ENCODE results near the gene CUL1.

CUL1 gene

GRCh38 chr7:148722340-148723165 is 23.9 kb downstream of the CUL1 start:
- TF ChIP-seq EZH2 (IDR thresholded peaks at IDR 0.05; ENCODE audit: borderline replicate concordance, low read length): no peak
- TF ChIP-seq CTCF (IDR thresholded peaks at IDR 0.05; ENCODE audit: low read length): no peak
- Histone ChIP-seq H3K9me3 (ENCODE audit: low read length) (no peaks in the 10 kb centered on the region), H3K27ac (ENCODE audit: low read depth, low read length, poor library complexity, severe bottlenecking) (no peak overlapping the region), H3K4me1 (ENCODE audit: insufficient read depth, low read length, severe bottlenecking) (peaks cover 40% of the 10 kb centered on the region), H4K20me1 (ENCODE audit: insufficient read depth, low read length) (peaks cover 26% of the 10 kb centered on the region), H3K4me3 (ENCODE audit: low read depth, low read length, poor library complexity, severe bottlenecking) (no peak overlapping the region), H3K9ac (ENCODE audit: low read length) (no peak overlapping the region; the same call in 1 of the 2 replicates), H3K27me3 (ENCODE audit: insufficient read depth, low read length) (no peaks in the 10 kb centered on the region), H3F3A (ENCODE audit: insufficient read depth, low read length) (no peaks in the 10 kb centered on the region), H3K36me3 (ENCODE audit: insufficient read depth, low read length) (no peaks in the 10 kb centered on the region), H3K79me2 (ENCODE audit: insufficient read depth, low read length) (peaks cover 97% of the 10 kb centered on the region), H3K4me2 (ENCODE audit: low read length) (no peak overlapping the region), H2AFZ (ENCODE audit: low read length) (no peak overlapping the region), H3K9me2 (ENCODE audit: low read depth, low read length) (no peaks in the 10 kb centered on the region)

- Histone ChIP-seq H3K36me3 (ENCODE audit: insufficient read depth, low read length) (no peaks in the 10 kb centered on the region), H3K79me2 (ENCODE audit: insufficient read depth, low read length) (peaks cover 97% of the 10 kb centered on the region), H3K4me1 (ENCODE audit: insufficient read depth, low read length, severe bottlenecking) (peaks cover 40% of the 10 kb centered on the region), H3K4me3 (ENCODE audit: low read depth, low read length, poor library complexity, severe bottlenecking) (no peak overlapping the region), H3K27me3 (ENCODE audit: insufficient read depth, low read length) (no peaks in the 10 kb centered on the region), H3F3A (ENCODE audit: insufficient read depth, low read length) (no peaks in the 10 kb centered on the region), H3K4me2 (ENCODE audit: low read length) (no peak overlapping the region), H3K27ac (ENCODE audit: low read depth, low read length, poor library complexity, severe bottlenecking) (no peak overlapping the region), H3K9ac (ENCODE audit: low read length) (no peak overlapping the region; the same call in 1 of the 2 replicates), H4K20me1 (ENCODE audit: insufficient read depth, low read length) (peaks cover 26% of the 10 kb centered on the region), H3K9me3 (ENCODE audit: low read length) (no peaks in the 10 kb centered on the region), H3K9me2 (ENCODE audit: low read depth, low read length) (no peaks in the 10 kb centered on the region), H2AFZ (ENCODE audit: low read length) (no peak overlapping the region)
- TF ChIP-seq EZH2 (IDR thresholded peaks at IDR 0.05; ENCODE audit: borderline replicate concordance, low read length) (no peak), CTCF (IDR thresholded peaks at IDR 0.05; ENCODE audit: low read length) (no peak)
These were observed 24.5 kb downstream of the CUL1 start for GRCh38 chr7:148723166-148723559.

DNA sequence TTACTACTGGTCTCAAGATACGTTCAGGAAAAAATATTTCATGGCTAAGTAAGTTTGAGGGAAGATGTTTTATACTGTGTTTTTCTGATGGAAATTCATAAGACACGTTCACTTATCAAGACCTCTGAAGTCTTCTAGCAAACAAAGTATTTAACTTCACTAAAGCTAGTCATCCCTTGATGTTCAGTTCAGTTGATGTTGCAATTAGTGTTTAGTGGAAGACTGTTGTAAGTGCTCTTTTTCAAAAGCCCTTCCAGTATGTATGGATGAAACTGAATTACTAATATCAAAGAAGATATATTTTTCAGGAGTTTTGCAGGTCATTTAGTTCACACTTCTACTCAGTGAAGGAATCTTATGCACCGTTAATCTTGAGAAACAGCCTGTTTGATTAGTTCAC is 25.1 kb downstream of the CUL1 start:
- Histone ChIP-seq H3K79me2 (ENCODE audit: insufficient read depth, low read length) (peaks cover 97% of the 10 kb centered on the region), H3K36me3 (ENCODE audit: insufficient read depth, low read length) (no peaks in the 10 kb centered on the region), H3F3A (ENCODE audit: insufficient read depth, low read length) (no peaks in the 10 kb centered on the region), H3K27me3 (ENCODE audit: insufficient read depth, low read length) (no peaks in the 10 kb centered on the region), H3K4me2 (ENCODE audit: low read length) (no peak overlapping the region), H3K4me1 (ENCODE audit: insufficient read depth, low read length, severe bottlenecking) (peaks cover 40% of the 10 kb centered on the region), H3K9me3 (ENCODE audit: low read length) (no peaks in the 10 kb centered on the region), H2AFZ (ENCODE audit: low read length) (no peak overlapping the region), H3K4me3 (ENCODE audit: low read depth, low read length, poor library complexity, severe bottlenecking) (no peak overlapping the region), H3K9me2 (ENCODE audit: low read depth, low read length) (no peaks in the 10 kb centered on the region), H3K27ac (ENCODE audit: low read depth, low read length, poor library complexity, severe bottlenecking) (no peak overlapping the region), H4K20me1 (ENCODE audit: insufficient read depth, low read length) (peaks cover 26% of the 10 kb centered on the region), H3K9ac (ENCODE audit: low read length) (no peak overlapping the region)
- no peak for TF ChIP-seq CTCF (IDR thresholded peaks at IDR 0.05; ENCODE audit: low read length)
- TF ChIP-seq EZH2 (IDR thresholded peaks at IDR 0.05; ENCODE audit: borderline replicate concordance, low read length): no peak

Measured in OCI-LY1 (cell line).